SU-DHL-6 (cell line): Measurements from ENCODE around the gene SHISA9.

ENCODE experiments used
- H2AFZ ChIP-seq: fragments of 200-600 bp; sonication (generic); 2 replicates; pipeline ENCODE4 v1.6.1; 2014; ENCODE audit warnings: low read depth, mild to moderate bottlenecking, moderate library complexity, mixed read lengths, antibody characterized with exemption, low read length; ENCODE audit not compliant: severe bottlenecking
- H3F3A ChIP-seq: fragments of 200-600 bp; shearing (Covaris generic); 2 replicates; pipeline ENCODE4 v1.6.0; 2016; ENCODE audit warnings: antibody characterized with exemption, mild to moderate bottlenecking; ENCODE audit not compliant: insufficient read depth
- H3K27ac ChIP-seq: fragments of 200-600 bp; sonication (generic); 2 replicates; pipeline ENCODE4 v1.5.1; 2016; ENCODE audit warnings: low read depth, mild to moderate bottlenecking, low read length, moderate library complexity, mixed read lengths
- H3K27me3 ChIP-seq: fragments of 200-600 bp; sonication (generic), shearing (Covaris generic); 2 replicates; pipeline ENCODE4 v1.6.0; 2014; ENCODE audit warnings: mild to moderate bottlenecking, low read length
- H3K36me3 ChIP-seq: fragments of 200-600 bp; sonication (generic); 2 replicates; pipeline ENCODE4 v1.6.1; 2014; ENCODE audit warnings: mild to moderate bottlenecking, low read length, mixed read lengths
- H3K4me2 ChIP-seq: fragments of 300-600, 200-600 bp; shearing (Covaris generic), sonication (generic); 2 replicates; pipeline ENCODE4 v1.6.0; 2014; ENCODE audit warnings: low read length, low read depth, mild to moderate bottlenecking; ENCODE audit not compliant: poor library complexity, severe bottlenecking
- H3K4me3 ChIP-seq: fragments of 200-600 bp; sonication (generic); 2 replicates; pipeline ENCODE4 v1.5.1; 2014; ENCODE audit warnings: antibody characterized with exemption, low read length, mild to moderate bottlenecking, mixed read lengths; ENCODE audit not compliant: insufficient read depth, poor library complexity, severe bottlenecking
- H3K79me2 ChIP-seq: fragments of 200-600 bp; sonication (generic); 2 replicates; pipeline ENCODE4 v1.6.1; 2014; ENCODE audit warnings: mild to moderate bottlenecking, low read length, moderate library complexity; ENCODE audit not compliant: insufficient read depth
- H3K9ac ChIP-seq: fragments of 200-600 bp; sonication (generic); 2 replicates; pipeline ENCODE4 v1.7.0; 2014; ENCODE audit warnings: mild to moderate bottlenecking, low read length
- H3K9me2 ChIP-seq: fragments of 200-600 bp; sonication (generic); replicated peaks from 2 replicates; pipeline ENCODE4 v1.6.1; 2014; ENCODE audit warnings: low read length; ENCODE audit not compliant: insufficient read depth
- H3K9me3 ChIP-seq: fragments of 200-600 bp; sonication (generic); 2 replicates; pipeline ENCODE4 v1.6.1; 2014; ENCODE audit warnings: low read length, mixed read lengths; ENCODE audit not compliant: insufficient read depth
- H4K20me1 ChIP-seq: fragments of 200-600 bp; sonication (generic); 2 replicates; pipeline ENCODE4 v1.6.1; 2014; ENCODE audit warnings: low read depth, mild to moderate bottlenecking, antibody characterized with exemption, low read length, moderate library complexity, mixed read lengths
- CTCF ChIP-seq: fragments of 200-600 bp; sonication (generic); IDR thresholded peaks from one replicate; pipeline ENCODE4 v1.5.1; 2017; ENCODE audit warnings: antibody characterized with exemption, mild to moderate bottlenecking, low read length, moderate library complexity; ENCODE audit not compliant: insufficient read depth, poor library complexity, severe bottlenecking
- EZH2phosphoT487 ChIP-seq: fragments of 200-600 bp; sonication (generic), shearing (Covaris generic); conservative IDR thresholded peaks from 2 replicates; pipeline ENCODE4 v1.6.1; 2018; ENCODE audit warnings: mild to moderate bottlenecking, antibody characterized with exemption, low read length, moderate library complexity, mixed read lengths

The SHISA9 gene

DNA sequence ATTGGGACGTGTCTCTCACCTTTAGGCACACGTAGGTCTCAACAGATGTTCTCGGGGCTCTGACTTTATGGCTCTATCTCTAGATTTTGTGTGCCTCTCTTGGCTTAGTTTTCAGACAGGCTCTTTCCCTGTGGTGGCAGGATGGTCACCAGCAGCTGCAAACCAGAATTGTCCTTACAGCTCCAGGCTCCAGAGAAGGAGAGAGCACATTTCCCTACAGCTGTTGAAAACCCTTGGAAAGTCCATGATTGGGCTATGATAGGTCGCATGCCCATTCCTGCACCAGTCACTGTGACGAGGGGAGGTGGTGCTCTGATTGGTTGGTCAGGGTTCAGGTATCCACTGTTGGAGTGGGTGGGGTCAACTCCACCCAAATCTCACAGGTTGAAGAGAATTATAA lies 41.5 kb downstream of the SHISA9 start:
- Histone ChIP-seq H3K27ac (no peak overlapping the region), H3K9me2 (no peaks in the 10 kb centered on the region), H3K9ac (no peak overlapping the region), H3K79me2 (no peaks in the 10 kb centered on the region), H2AFZ (no peak overlapping the region), H3K36me3 (no peaks in the 10 kb centered on the region), H3K9me3 (no peaks in the 10 kb centered on the region), H3F3A (no peaks in the 10 kb centered on the region), H3K4me3 (no peak overlapping the region), H3K27me3 (no peaks in the 10 kb centered on the region), H3K4me2 (no peak overlapping the region), H4K20me1 (no peaks in the 10 kb centered on the region)
- no peak for TF ChIP-seq CTCF
- TF ChIP-seq EZH2phosphoT487, result no peak

DNA sequence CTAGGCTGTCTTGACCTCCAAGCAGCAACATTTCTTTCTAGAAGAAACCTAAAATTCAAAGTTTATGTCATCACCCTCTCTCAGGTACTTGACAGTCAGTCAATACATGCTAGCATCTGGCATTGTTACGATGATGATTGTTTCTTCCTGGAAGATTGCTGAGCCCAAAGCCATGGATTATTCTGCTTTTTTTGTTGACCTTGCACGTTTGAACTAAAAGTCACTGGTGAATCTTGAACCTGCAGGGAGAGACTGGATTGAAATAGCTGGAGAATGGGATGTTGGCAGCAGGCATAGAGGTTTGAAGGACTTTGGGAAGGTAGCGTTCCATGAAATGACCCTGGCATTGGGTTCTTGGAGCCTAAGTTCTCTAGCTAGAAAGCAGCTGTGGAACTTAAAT lies 42.9 kb downstream of the SHISA9 start:
- no peak overlapping the region for H3K4me3 ChIP-seq
- H2AFZ ChIP-seq, result no peak overlapping the region
- no peaks in the 10 kb centered on the region for H3F3A ChIP-seq
- no peak for TF ChIP-seq EZH2phosphoT487
- no peak for TF ChIP-seq CTCF
- no peaks in the 10 kb centered on the region for H3K9me2 ChIP-seq
- no peak overlapping the region for H3K27ac ChIP-seq
- no peaks in the 10 kb centered on the region for H3K36me3 ChIP-seq
- no peak overlapping the region for H3K4me2 ChIP-seq
- H4K20me1 ChIP-seq, result no peaks in the 10 kb centered on the region
- H3K9me3 ChIP-seq, result no peaks in the 10 kb centered on the region
- H3K27me3 ChIP-seq, result no peaks in the 10 kb centered on the region
- no peaks in the 10 kb centered on the region for H3K79me2 ChIP-seq
- H3K9ac ChIP-seq, result no peak overlapping the region

GRCh38 chr16:12951392-12951791 lies 50.0 kb downstream of the SHISA9 start:
- Histone ChIP-seq H3K36me3 (no peaks in the 10 kb centered on the region), H3K4me3 (no peak overlapping the region), H3K27ac (no peak overlapping the region), H3K4me2 (no peak overlapping the region), H3K9me3 (no peaks in the 10 kb centered on the region), H4K20me1 (no peaks in the 10 kb centered on the region), H3K9me2 (no peaks in the 10 kb centered on the region), H3K79me2 (no peaks in the 10 kb centered on the region), H3K9ac (no peak overlapping the region), H3F3A (no peaks in the 10 kb centered on the region), H2AFZ (no peak overlapping the region), H3K27me3 (no peaks in the 10 kb centered on the region)
- TF ChIP-seq EZH2phosphoT487, result no peak
- TF ChIP-seq CTCF, result no peak

- Histone ChIP-seq H3K4me3 (no peak overlapping the region), H3F3A (no peaks in the 10 kb centered on the region), H3K27ac (no peak overlapping the region), H3K79me2 (no peaks in the 10 kb centered on the region), H3K9me2 (no peaks in the 10 kb centered on the region), H2AFZ (no peak overlapping the region), H4K20me1 (no peaks in the 10 kb centered on the region), H3K9me3 (no peaks in the 10 kb centered on the region), H3K27me3 (no peaks in the 10 kb centered on the region), H3K36me3 (no peaks in the 10 kb centered on the region), H3K4me2 (no peak overlapping the region), H3K9ac (no peak overlapping the region)
- TF ChIP-seq EZH2phosphoT487 (no peak), CTCF (no peak)
These were observed 50.6 kb downstream of the SHISA9 start for GRCh38 chr16:12951976-12952375.
